GM19467 (cell line): ENCODE measurements around the gene PEX5L.

ENCODE experiments used
- ATAC-seq: cut with Tn5 transposase; IDR thresholded peaks from one replicate; pipeline ENCODE4 v1.9.1; 2021; ENCODE audit warnings: mild to moderate bottlenecking, moderate library complexity; ENCODE audit not compliant: unreplicated experiment

PEX5L gene

GRCh38 chr3:179907784-179908482 lies 128.8 kb downstream of the PEX5L start:
- no peak for ATAC-seq

GRCh38 chr3:179902061-179902460 lies 134.7 kb downstream of the PEX5L start:
- ATAC-seq = no peak

GRCh38 chr3:179898024-179898423 lies 138.7 kb downstream of the PEX5L start:
- ATAC-seq = peak; percentile 78

GRCh38 chr3:179897231-179897630 lies 139.5 kb downstream of the PEX5L start:
- ATAC-seq = no peak

GRCh38 chr3:179896507-179896906 lies 140.2 kb downstream of the PEX5L start:
- no peak for ATAC-seq

- no peak for ATAC-seq
These were observed 141.4 kb downstream of the PEX5L start for GRCh38 chr3:179895330-179895729.

- ATAC-seq = no peak
These were observed 149.3 kb downstream of the PEX5L start for GRCh38 chr3:179887295-179887943.

GRCh38 chr3:179885950-179886349 lies 150.8 kb downstream of the PEX5L start:
- no peak for ATAC-seq

GRCh38 chr3:179884136-179884535 lies 152.6 kb downstream of the PEX5L start:
- ATAC-seq = no peak

GRCh38 chr3:179882292-179882691 lies 154.4 kb downstream of the PEX5L start:
- ATAC-seq = peak; percentile 68

GRCh38 chr3:179881791-179882190 lies 154.9 kb downstream of the PEX5L start:
- no peak for ATAC-seq

GRCh38 chr3:179880868-179881267 lies 155.9 kb downstream of the PEX5L start:
- no peak for ATAC-seq

- no peak for ATAC-seq
These were observed 160.3 kb downstream of the PEX5L start for GRCh38 chr3:179876440-179876839.

GRCh38 chr3:179872842-179873241 lies 163.9 kb downstream of the PEX5L start:
- no peak for ATAC-seq

- ATAC-seq = no peak
These were observed 165.0 kb downstream of the PEX5L start for GRCh38 chr3:179871782-179872181.

GRCh38 chr3:179868715-179869114 lies 168.0 kb downstream of the PEX5L start:
- no peak for ATAC-seq

GRCh38 chr3:179867961-179868360 lies 168.8 kb downstream of the PEX5L start:
- ATAC-seq = no peak

- ATAC-seq = no peak
These were observed 170.8 kb downstream of the PEX5L start for GRCh38 chr3:179865861-179866505.

- ATAC-seq = no peak
These were observed 174.8 kb downstream of the PEX5L start for GRCh38 chr3:179861953-179862352.

GRCh38 chr3:179861292-179861691 lies 175.4 kb downstream of the PEX5L start:
- ATAC-seq = no peak

- no peak for ATAC-seq
These were observed 176.2 kb downstream of the PEX5L start for GRCh38 chr3:179860275-179861107.
